ENCODE measurements around the gene KLHL6. TPM values are rescaled to one million over a fixed set of nuclear protein-coding genes. Genes with fewer than 3 reads are reported as not detected.

The KLHL6 gene
- total and polyA plus RNA-seq, 2 of the 13 experiments (the other 11 are each of a cell fraction or from before 2014, with no cell fraction given), result not detected

DNA sequence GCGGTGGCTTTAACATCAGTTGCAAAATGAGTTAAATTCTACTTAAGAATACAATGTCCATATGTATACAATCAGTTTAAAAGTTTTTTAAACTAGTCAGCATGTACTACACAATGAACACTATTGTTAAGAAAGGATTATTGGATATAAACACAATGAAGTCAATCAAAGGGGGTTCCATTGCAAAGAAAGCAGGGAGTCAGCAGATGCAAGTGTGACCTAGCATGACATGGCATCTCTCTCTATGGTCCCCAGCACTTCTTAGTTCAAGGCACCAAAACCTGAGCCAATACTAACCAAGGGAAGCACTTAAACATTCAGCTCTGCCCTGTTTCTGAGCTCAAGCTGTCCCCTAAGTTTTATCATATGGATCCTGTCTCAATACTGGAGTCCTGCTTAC is 17.0 kb downstream of the KLHL6 start:
- intact Hi-C loops (cut with micrococcal nuclease; ENCODE audit: unreplicated experiment) (no loop called here), in situ Hi-C loops (cut with HindIII; ENCODE audit: extremely low pct_ligation_motif_present, low pct_unique_long_range_greater_than_20kb) (no loop called here)
- Histone ChIP-seq H3K79me2 (ENCODE audit: insufficient read depth, low read length) (no peaks in the 10 kb centered on the region), H4K20me1 (ENCODE audit: insufficient read depth, low read length) (no peaks in the 10 kb centered on the region), H2AFZ (ENCODE audit: low read length) (no peak overlapping the region), H3K36me3 (replicated peaks in 1 of 2; ENCODE audit: control insufficient read depth in 1 of 2, insufficient read depth in 2 of 2, low read length in 2 of 2) (no peaks in the 10 kb centered on the region), H3K9me3 (ENCODE audit: low read length) (no peaks in the 10 kb centered on the region), H3K9ac (ENCODE audit: insufficient read depth, low read depth, low read length) (no peak overlapping the region), H3K4me3 (replicated peaks in 1 of 3; ENCODE audit: insufficient read depth in 1 of 3, low read depth in 2 of 3, low read length in 3 of 3) (no peak overlapping the region), H3K4me1 (ENCODE audit: insufficient read depth, low read length) (no peaks in the 10 kb centered on the region), H3K4me2 (ENCODE audit: low read depth, low read length) (no peak overlapping the region), H3K27ac (ENCODE audit: extremely low read length, insufficient read depth, low read length) (no peak overlapping the region), H3K27me3 (ENCODE audit: control insufficient read depth in 1 of 2, insufficient read depth in 2 of 2, low read length in 2 of 2) (peaks cover 1 to 10% of the 10 kb centered on the region in 2 experiments; a peak in 3 of 5 replicates)
- 98% methylated on average over 1 of the region's 1 CpG for WGBS (ENCODE audit: low lambda C conversion rate)
- ChIA-PET CTCF (ENCODE audit: low intra/inter-chr PET ratio, low total read pairs) (no interaction called here), POLR2A (no interaction called here)
- TF ChIP-seq GLI4 (CRISPR knock-in tag; IDR thresholded peaks at IDR 0.05; ENCODE audit: borderline replicate concordance), result no peak
- TF ChIP-seq, protein P1, sequence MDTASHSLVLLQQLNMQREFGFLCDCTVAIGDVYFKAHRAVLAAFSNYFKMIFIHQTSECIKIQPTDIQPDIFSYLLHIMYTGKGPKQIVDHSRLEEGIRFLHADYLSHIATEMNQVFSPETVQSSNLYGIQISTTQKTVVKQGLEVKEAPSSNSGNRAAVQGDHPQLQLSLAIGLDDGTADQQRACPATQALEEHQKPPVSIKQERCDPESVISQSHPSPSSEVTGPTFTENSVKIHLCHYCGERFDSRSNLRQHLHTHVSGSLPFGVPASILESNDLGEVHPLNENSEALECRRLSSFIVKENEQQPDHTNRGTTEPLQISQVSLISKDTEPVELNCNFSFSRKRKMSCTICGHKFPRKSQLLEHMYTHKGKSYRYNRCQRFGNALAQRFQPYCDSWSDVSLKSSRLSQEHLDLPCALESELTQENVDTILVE (CRISPR knock-in tag; IDR thresholded peaks at IDR 0.05), result no peak
- no peak for TF ChIP-seq ZNF496 (CRISPR knock-in tag; IDR thresholded peaks at IDR 0.05; ENCODE audit: insufficient replicate concordance)
- TF ChIP-seq HDAC6 (IDR thresholded peaks at IDR 0.05; ENCODE audit: low read depth, low read length), result no peak
- TF ChIP-seq, protein P2, sequence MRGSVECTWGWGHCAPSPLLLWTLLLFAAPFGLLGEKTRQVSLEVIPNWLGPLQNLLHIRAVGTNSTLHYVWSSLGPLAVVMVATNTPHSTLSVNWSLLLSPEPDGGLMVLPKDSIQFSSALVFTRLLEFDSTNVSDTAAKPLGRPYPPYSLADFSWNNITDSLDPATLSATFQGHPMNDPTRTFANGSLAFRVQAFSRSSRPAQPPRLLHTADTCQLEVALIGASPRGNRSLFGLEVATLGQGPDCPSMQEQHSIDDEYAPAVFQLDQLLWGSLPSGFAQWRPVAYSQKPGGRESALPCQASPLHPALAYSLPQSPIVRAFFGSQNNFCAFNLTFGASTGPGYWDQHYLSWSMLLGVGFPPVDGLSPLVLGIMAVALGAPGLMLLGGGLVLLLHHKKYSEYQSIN (CRISPR knock-in tag; IDR thresholded peaks at IDR 0.05; ENCODE audit: borderline replicate concordance), result no peak
- no peak for TF ChIP-seq ZNF337 (CRISPR knock-in tag; IDR thresholded peaks at IDR 0.05; ENCODE audit: borderline replicate concordance, low read depth)
- TF ChIP-seq, protein P3, sequence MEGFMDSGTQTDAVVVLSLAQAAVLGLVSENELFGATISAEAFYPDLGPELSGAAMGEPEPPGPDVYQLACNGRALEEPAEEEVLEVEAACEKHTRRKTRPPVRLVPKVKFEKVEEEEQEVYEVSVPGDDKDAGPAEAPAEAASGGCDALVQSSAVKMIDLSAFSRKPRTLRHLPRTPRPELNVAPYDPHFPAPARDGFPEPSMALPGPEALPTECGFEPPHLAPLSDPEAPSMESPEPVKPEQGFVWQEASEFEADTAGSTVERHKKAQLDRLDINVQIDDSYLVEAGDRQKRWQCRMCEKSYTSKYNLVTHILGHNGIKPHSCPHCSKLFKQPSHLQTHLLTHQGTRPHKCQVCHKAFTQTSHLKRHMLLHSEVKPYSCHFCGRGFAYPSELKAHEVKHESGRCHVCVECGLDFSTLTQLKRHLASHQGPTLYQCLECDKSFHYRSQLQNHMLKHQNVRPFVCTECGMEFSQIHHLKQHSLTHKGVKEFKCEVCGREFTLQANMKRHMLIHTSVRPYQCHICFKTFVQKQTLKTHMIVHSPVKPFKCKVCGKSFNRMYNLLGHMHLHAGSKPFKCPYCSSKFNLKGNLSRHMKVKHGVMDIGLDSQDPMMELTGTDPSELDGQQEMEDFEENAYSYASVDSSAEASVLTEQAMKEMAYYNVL (CRISPR knock-in tag; IDR thresholded peaks at IDR 0.05; ENCODE audit: borderline replicate concordance), result no peak
- TF ChIP-seq ZNF839 (CRISPR knock-in tag; IDR thresholded peaks at IDR 0.05; ENCODE audit: borderline replicate concordance), result no peak
- TF ChIP-seq PITX1 (CRISPR knock-in tag; IDR thresholded peaks at IDR 0.05), result no peak
- no peak for TF ChIP-seq FOXM1 (CRISPR knock-in tag; IDR thresholded peaks at IDR 0.05)
- no peak for TF ChIP-seq NKX3-1 (CRISPR knock-in tag; IDR thresholded peaks at IDR 0.05)
- TF ChIP-seq HMGA1 (CRISPR knock-in tag; conservative IDR thresholded peaks at IDR 0.05), result no peak
- TF ChIP-seq, protein P4, sequence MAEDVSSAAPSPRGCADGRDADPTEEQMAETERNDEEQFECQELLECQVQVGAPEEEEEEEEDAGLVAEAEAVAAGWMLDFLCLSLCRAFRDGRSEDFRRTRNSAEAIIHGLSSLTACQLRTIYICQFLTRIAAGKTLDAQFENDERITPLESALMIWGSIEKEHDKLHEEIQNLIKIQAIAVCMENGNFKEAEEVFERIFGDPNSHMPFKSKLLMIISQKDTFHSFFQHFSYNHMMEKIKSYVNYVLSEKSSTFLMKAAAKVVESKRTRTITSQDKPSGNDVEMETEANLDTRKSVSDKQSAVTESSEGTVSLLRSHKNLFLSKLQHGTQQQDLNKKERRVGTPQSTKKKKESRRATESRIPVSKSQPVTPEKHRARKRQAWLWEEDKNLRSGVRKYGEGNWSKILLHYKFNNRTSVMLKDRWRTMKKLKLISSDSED (CRISPR knock-in tag; IDR thresholded peaks at IDR 0.05), result no peak
- TF ChIP-seq ZNF260 (CRISPR knock-in tag; IDR thresholded peaks at IDR 0.05; ENCODE audit: borderline replicate concordance, low read depth), result no peak
- no peak for FAIRE-seq
- no peak for DNase-seq (ENCODE audit: low spot score)
- ATAC-seq, result no peak
- no TSS peak for BruUV-seq (replicated peaks)

Measured in HepG2 (cell line).